CD4-positive, alpha-beta memory T cell (primary cell): Measurements from ENCODE around the gene PLET1. TPM values are rescaled to one million over a fixed set of nuclear protein-coding genes. Genes with fewer than 3 reads are reported as not detected.

ENCODE experiments used
- CTCF ChIA-PET: fragments of 350-600 bp; sonication (Branson Sonifier 250); formaldehyde crosslinking; loops from one replicate; lab custom pipeline; 2021; ENCODE audit warnings: inconsistent platforms; ENCODE audit not compliant: partially characterized antibody; lab: Charles Lee
- POLR2A ChIA-PET: fragments of 350-600 bp; sonication (Branson Sonifier 250); formaldehyde crosslinking; loops from one replicate; lab custom pipeline; 2021; ENCODE audit not compliant: partially characterized antibody; lab: Charles Lee
- DNase-seq, 5 donors: peaks; one replicate each; pipeline versions ENCODE4 v3.0.0 to v3.0.0-alpha.2; 2020 to 2022; ENCODE audit warnings: mixed read lengths in 1 of 5
- H3K27ac ChIP-seq: one replicate; pipeline ENCODE4 v1.7.0; 2013; ENCODE audit warnings: low read depth, low read length
- H3K27me3 ChIP-seq: 2 replicates; pipeline ENCODE4 v1.7.0; 2013; ENCODE audit warnings: mild to moderate bottlenecking, low read length, moderate library complexity; ENCODE audit not compliant: insufficient read depth
- H3K36me3 ChIP-seq: 2 replicates; pipeline ENCODE4 v1.7.0; 2013; ENCODE audit warnings: mild to moderate bottlenecking, low read length, moderate library complexity; ENCODE audit not compliant: insufficient read depth
- H3K4me1 ChIP-seq: 2 replicates; pipeline ENCODE4 v1.7.0; 2013; ENCODE audit warnings: mild to moderate bottlenecking, low read length, moderate library complexity; ENCODE audit not compliant: insufficient read depth
- H3K4me3 ChIP-seq, 2 donors: one replicate each; pipeline ENCODE4 v1.7.0; 2013; ENCODE audit warnings: low read length in 2 of 2, mild to moderate bottlenecking in 1 of 2
- H3K9me3 ChIP-seq, 2 donors: one replicate each; pipeline ENCODE4 v1.7.0; 2013; ENCODE audit warnings: low read length in 2 of 2, control low read depth in 1 of 2; ENCODE audit not compliant: control insufficient read depth in 1 of 2
- H3K27ac Mint-ChIP-seq, 7 donors: one replicate each; pipeline ENCODE4 v1.8.0; 2020 to 2021; ENCODE audit warnings: mixed read lengths in 7 of 7, mild to moderate bottlenecking in 6 of 7, inconsistent platforms in 3 of 7, moderate library complexity in 3 of 7
- H3K27me3 Mint-ChIP-seq, 2 donors: one replicate each; pipeline ENCODE4 v1.8.0; 2020 to 2021; ENCODE audit warnings: mixed read lengths in 2 of 2
- H3K36me3 Mint-ChIP-seq, 2 donors: one replicate each; pipeline ENCODE4 v1.8.0; 2020 to 2021; ENCODE audit warnings: mixed read lengths in 2 of 2, inconsistent platforms in 1 of 2, mild to moderate bottlenecking in 1 of 2
- H3K4me1 Mint-ChIP-seq, 4 donors: one replicate each; pipeline ENCODE4 v1.8.0; 2020 to 2021; ENCODE audit warnings: mixed read lengths in 4 of 4, mild to moderate bottlenecking in 1 of 4
- H3K4me3 Mint-ChIP-seq, 8 donors: one replicate each; pipeline ENCODE4 v1.8.0; 2020 to 2021; ENCODE audit warnings: mixed read lengths in 8 of 8, mild to moderate bottlenecking in 7 of 8, moderate library complexity in 6 of 8, inconsistent platforms in 3 of 8
- H3K9me3 Mint-ChIP-seq, 8 donors: one replicate each; pipeline ENCODE4 v1.8.0; 2020 to 2021; ENCODE audit warnings: mixed read lengths in 8 of 8, mild to moderate bottlenecking in 5 of 8, inconsistent platforms in 3 of 8, moderate library complexity in 1 of 8
- intact Hi-C: fragments of 100-400 bp; cut with micrococcal nuclease; formaldehyde crosslinking; loops from one replicate; pipeline ENCODE4 v1.15.1; 2023
- polyA plus RNA-seq, 2 donors: library from polyadenylated mRNA; unstranded; fragments of 300-500 nt; fragmentation: Illumina TruSeq; gene quantifications; one replicate each; pipeline ENCODE4 v1.2.3, GENCODE V29; 2021
- total RNA-seq, 2 experiments: library from RNA; stranded (reverse); gene quantifications; one replicate each; pipeline ENCODE4 v1.2.3, GENCODE V29; 2021

The PLET1 gene
- total and polyA plus RNA-seq, 4 experiments from 2014 or later, result not detected

GRCh38 chr11:112249871-112250610, 10.6 kb downstream of the PLET1 start:
- no peaks in the 10 kb centered on the region for H3K27me3 Mint-ChIP-seq
- DNase-seq, result no peak
- no peak overlapping the region for H3K27ac Mint-ChIP-seq
- H3K4me1 Mint-ChIP-seq, result no peaks in the 10 kb centered on the region
- POLR2A ChIA-PET, result no interaction called here
- no peaks in the 10 kb centered on the region for H3K36me3 ChIP-seq
- no peaks in the 10 kb centered on the region for H3K4me1 ChIP-seq
- no peak overlapping the region for H3K27ac ChIP-seq
- no peak overlapping the region for H3K4me3 Mint-ChIP-seq
- no peaks in the 10 kb centered on the region for H3K27me3 ChIP-seq
- peaks cover 0 to 10% (median 6%) of the 10 kb centered on the region in 8 donors for H3K9me3 Mint-ChIP-seq
- H3K36me3 Mint-ChIP-seq, result peaks cover 0 to 2% of the 10 kb centered on the region in 2 donors
- intact Hi-C loops, result no loop called here
- CTCF ChIA-PET, result interaction anchor here (1.2 kb wide), 1 partner anchor 30 kb away, joined by 3 read pairs; no protein-coding TSS in a partner anchor
- H3K9me3 ChIP-seq, result no peaks in the 10 kb centered on the region
- H3K4me3 ChIP-seq, result no peak overlapping the region

GRCh38 chr11:112248201-112248600, 12.5 kb downstream of the PLET1 start:
- no peak for DNase-seq
- Mint-ChIP-seq H3K4me1 (no peaks in the 10 kb centered on the region), H3K4me3 (no peak overlapping the region), H3K36me3 (peaks cover 9% of the 10 kb centered on the region in 2 donors), H3K9me3 (peaks cover 0 to 24% (median 16%) of the 10 kb centered on the region in 8 donors), H3K27ac (peak overlapping the region in 1 of 7 donors; percentile 45), H3K27me3 (no peaks in the 10 kb centered on the region)
- CTCF ChIA-PET, result interaction anchor here (1.9 kb wide), 1 partner anchor 33 kb away, joined by 5 read pairs; no protein-coding TSS in a partner anchor
- POLR2A ChIA-PET, result no interaction called here
- no peaks in the 10 kb centered on the region for H3K4me1 ChIP-seq
- H3K27ac ChIP-seq, result no peak overlapping the region
- intact Hi-C loops, result no loop called here
- no peaks in the 10 kb centered on the region for H3K27me3 ChIP-seq
- no peaks in the 10 kb centered on the region for H3K9me3 ChIP-seq
- no peak overlapping the region for H3K4me3 ChIP-seq
- H3K36me3 ChIP-seq, result no peaks in the 10 kb centered on the region

DNA sequence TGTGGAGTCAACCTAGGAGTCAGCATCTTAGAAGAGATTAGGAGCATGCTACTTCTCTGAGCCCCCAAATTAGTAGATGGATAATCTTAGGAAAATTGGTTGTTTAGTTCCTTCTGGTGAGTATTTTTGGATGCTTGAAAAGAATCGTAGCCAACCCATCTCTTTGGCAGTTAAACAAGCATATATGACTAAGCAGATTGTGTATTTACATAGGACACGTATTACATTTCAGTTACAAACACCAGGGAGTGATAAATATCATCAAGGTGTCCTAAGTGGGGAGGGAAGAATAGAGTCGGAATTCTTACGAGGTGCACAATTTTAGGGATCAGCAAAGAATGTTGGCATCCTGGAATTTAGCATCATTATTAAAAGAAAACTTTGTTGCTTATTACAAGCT, 13.5 kb downstream of the PLET1 start:
- Mint-ChIP-seq H3K27me3 (no peaks in the 10 kb centered on the region), H3K4me1 (no peaks in the 10 kb centered on the region), H3K4me3 (no peak overlapping the region), H3K36me3 (peaks cover 14 to 16% of the 10 kb centered on the region in 2 donors), H3K27ac (no peak overlapping the region), H3K9me3 (peaks cover 0 to 27% (median 16%) of the 10 kb centered on the region in 8 donors)
- no peaks in the 10 kb centered on the region for H3K36me3 ChIP-seq
- CTCF ChIA-PET, result interaction anchor here (1.9 kb wide), 1 partner anchor 34 kb away, joined by 5 read pairs; no protein-coding TSS in a partner anchor
- H3K9me3 ChIP-seq, result no peaks in the 10 kb centered on the region
- no peak overlapping the region for H3K27ac ChIP-seq
- no peaks in the 10 kb centered on the region for H3K4me1 ChIP-seq
- DNase-seq, result no peak
- POLR2A ChIA-PET, result no interaction called here
- H3K27me3 ChIP-seq, result no peaks in the 10 kb centered on the region
- no peak overlapping the region for H3K4me3 ChIP-seq
- intact Hi-C loops, result no loop called here

GRCh38 chr11:112241486-112241885, 19.2 kb downstream of the PLET1 start:
- CTCF ChIA-PET, result interaction anchor here (1.4 kb wide), 1 partner anchor 39 kb away, joined by 6 read pairs; no protein-coding TSS in a partner anchor
- no peak overlapping the region for H3K4me3 Mint-ChIP-seq

DNA sequence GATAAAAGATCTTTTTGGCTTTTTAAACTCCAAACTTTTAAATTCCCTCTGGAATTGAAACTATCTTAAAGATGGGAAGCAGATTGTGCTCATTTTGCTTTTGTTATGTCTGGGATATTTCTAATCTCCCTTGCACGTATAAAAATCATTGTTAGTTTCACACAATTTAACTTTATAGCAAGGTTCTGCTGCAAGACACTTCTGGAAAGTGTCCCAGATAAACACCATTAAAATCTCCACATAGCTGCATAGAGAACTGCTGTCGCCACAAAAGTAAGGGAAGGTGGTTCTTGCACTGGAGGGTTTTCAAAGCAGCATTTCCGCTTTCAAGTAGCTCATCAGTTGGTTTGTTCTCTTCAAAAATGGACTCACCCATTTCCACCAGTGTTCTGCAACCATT, 22.6 kb downstream of the PLET1 start:
- intact Hi-C loops, result no loop called here
- peaks cover 66 to 76% of the 10 kb centered on the region in 2 donors for H3K36me3 Mint-ChIP-seq
- no peak for DNase-seq
- H3K4me1 Mint-ChIP-seq, result no peaks in the 10 kb centered on the region
- Histone ChIP-seq H3K27me3 (no peaks in the 10 kb centered on the region), H3K27ac (no peak overlapping the region), H3K9me3 (no peaks in the 10 kb centered on the region), H3K4me1 (no peaks in the 10 kb centered on the region), H3K36me3 (peaks cover 27% of the 10 kb centered on the region), H3K4me3 (no peak overlapping the region)
- H3K27ac Mint-ChIP-seq, result no peak overlapping the region
- peaks cover 0 to 5% (median 0%) of the 10 kb centered on the region in 8 donors for H3K9me3 Mint-ChIP-seq
- ChIA-PET CTCF (interaction anchor here (1.0 kb wide), 1 partner anchor 42 kb away, joined by 3 read pairs; no protein-coding TSS in a partner anchor), POLR2A (no interaction called here)
- H3K4me3 Mint-ChIP-seq, result no peak overlapping the region
- no peaks in the 10 kb centered on the region for H3K27me3 Mint-ChIP-seq

More at GRCh38 chr11:112241486-112241885, 19.2 kb downstream of the PLET1 start:
- Mint-ChIP-seq H3K27ac (no peak overlapping the region), H3K4me1 (no peaks in the 10 kb centered on the region), H3K27me3 (no peaks in the 10 kb centered on the region), H3K36me3 (peaks cover 54 to 65% of the 10 kb centered on the region in 2 donors), H3K9me3 (peaks cover 0 to 27% (median 16%) of the 10 kb centered on the region in 8 donors)
- peaks cover 13% of the 10 kb centered on the region for H3K36me3 ChIP-seq
- POLR2A ChIA-PET, result interaction anchor here (1.0 kb wide), 1 partner anchor 15 kb away, joined by 6 read pairs; the partner anchor contains the start of gene PTS
- H3K4me3 ChIP-seq, result no peak overlapping the region
- intact Hi-C loops, result no loop called here
- no peak overlapping the region for H3K27ac ChIP-seq
- no peaks in the 10 kb centered on the region for H3K4me1 ChIP-seq
- no peaks in the 10 kb centered on the region for H3K9me3 ChIP-seq
- no peaks in the 10 kb centered on the region for H3K27me3 ChIP-seq
- no peak for DNase-seq

DNA sequence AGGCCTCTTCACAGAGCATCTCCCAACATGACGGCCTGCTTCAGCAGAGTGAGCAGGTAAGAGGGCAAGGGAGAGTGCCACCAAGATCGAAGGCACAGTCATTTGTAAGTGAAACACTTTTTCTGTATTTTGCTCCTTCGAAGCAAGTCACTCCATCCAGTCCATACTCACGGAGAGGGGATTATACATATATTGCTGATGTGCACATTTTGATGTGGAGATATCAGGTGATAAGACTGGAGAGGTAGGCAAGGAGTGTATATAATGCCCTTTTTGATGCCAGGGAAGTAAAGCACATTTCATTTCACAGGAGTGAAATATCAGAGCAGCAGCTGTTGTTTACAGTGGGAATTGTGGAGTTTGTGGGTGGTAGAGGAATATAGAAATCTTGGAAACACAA, 23.2 kb downstream of the PLET1 start:
- Mint-ChIP-seq H3K27ac (no peak overlapping the region), H3K36me3 (peaks cover 67 to 70% of the 10 kb centered on the region in 2 donors), H3K9me3 (peaks cover 0 to 2% (median 0%) of the 10 kb centered on the region in 8 donors), H3K27me3 (no peaks in the 10 kb centered on the region), H3K4me3 (no peak overlapping the region), H3K4me1 (no peaks in the 10 kb centered on the region)
- H3K4me3 ChIP-seq, result no peak overlapping the region
- ChIA-PET POLR2A (interaction anchor here (1.0 kb wide), 1 partner anchor 10 kb away, joined by 4 read pairs; no protein-coding TSS in a partner anchor), CTCF (interaction anchor here (0.8 to 1.3 kb wide), 3 partner anchors 16 to 43 kb away, joined by 3 read pairs; no protein-coding TSS in a partner anchor)
- H3K27me3 ChIP-seq, result no peaks in the 10 kb centered on the region
- intact Hi-C loops, result no loop called here
- peaks cover 27% of the 10 kb centered on the region for H3K36me3 ChIP-seq
- no peak for DNase-seq
- no peaks in the 10 kb centered on the region for H3K9me3 ChIP-seq
- no peak overlapping the region for H3K27ac ChIP-seq
- H3K4me1 ChIP-seq, result no peaks in the 10 kb centered on the region

DNA sequence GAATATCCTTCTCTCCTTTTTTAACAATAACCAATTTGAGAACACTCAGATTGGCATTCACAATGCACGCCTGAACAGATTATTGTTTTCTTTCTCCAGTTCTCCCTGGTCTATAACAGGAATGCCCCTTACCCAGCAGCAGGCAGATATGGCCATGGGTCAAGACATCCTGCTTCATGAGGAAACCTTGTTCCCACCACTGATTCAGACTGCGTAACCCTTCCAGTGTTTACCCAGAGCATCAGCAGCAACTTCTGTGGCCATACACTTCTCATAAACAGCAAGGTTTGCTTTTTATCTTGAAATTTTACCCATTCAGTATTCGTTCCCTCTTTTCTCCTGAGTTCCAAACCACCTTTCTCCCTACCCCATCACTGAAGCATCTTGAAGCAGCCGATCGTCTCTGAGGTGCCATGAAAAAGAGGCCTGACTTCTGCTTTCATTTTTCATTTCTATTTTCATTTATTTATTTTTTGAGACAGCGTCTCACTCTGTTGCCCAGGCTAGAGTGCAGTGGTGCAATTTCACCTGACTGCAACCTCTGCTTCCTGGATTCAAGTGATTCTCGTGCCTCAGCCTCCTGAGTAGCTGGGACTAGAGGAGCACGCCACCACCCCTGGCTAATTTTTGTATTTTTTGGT, 24.8 kb downstream of the PLET1 start:
- peaks cover 27% of the 10 kb centered on the region for H3K36me3 ChIP-seq
- Mint-ChIP-seq H3K36me3 (peaks cover 73 to 74% of the 10 kb centered on the region in 2 donors), H3K4me1 (peaks cover 0 to 6% (median 2%) of the 10 kb centered on the region in 4 donors), H3K9me3 (no peaks in the 10 kb centered on the region), H3K27me3 (no peaks in the 10 kb centered on the region), H3K4me3 (no peak overlapping the region), H3K27ac (peak overlapping the region in 1 of 7 donors; percentile 70)
- H3K27ac ChIP-seq, result no peak overlapping the region
- CTCF ChIA-PET, result interaction anchor here (0.9 to 1.5 kb wide), 2 partner anchors 44 to 46 kb away, joined by 3 read pairs; no protein-coding TSS in a partner anchor
- DNase-seq, result no peak
- H3K9me3 ChIP-seq, result no peaks in the 10 kb centered on the region
- no peak overlapping the region for H3K4me3 ChIP-seq
- POLR2A ChIA-PET, result no interaction called here
- no peaks in the 10 kb centered on the region for H3K4me1 ChIP-seq
- intact Hi-C loops, result no loop called here
- no peaks in the 10 kb centered on the region for H3K27me3 ChIP-seq
